GM12874 (cell line): ENCODE results near the gene SHISA6.

ENCODE experiments used
- CTCF ChIP-seq: IDR thresholded peaks from 2 replicates; pipeline ENCODE4 v1.5.1; 2011; ENCODE audit warnings: low read depth, mild to moderate bottlenecking, control low read depth, low read length, moderate library complexity; ENCODE audit not compliant: insufficient read depth

Gene SHISA6

DNA sequence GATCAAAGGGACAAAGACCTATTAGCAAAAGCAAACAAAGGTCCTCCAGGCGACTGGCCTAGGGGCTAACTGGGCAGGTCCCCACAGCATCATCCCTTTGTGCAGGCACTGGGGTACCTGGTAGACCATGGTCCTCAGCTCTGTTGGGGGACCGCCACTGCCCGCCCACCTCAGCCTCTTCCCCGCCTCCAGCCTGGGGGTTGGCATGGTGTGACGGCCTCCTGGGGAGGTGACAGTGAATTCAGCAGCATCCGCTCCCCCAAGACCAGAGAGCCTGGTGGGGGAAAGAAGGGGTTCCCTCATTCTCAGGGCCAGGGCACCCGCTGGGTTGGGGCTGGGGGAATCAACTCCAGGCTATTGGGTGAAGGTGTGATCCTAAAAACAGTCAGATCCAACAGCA is 318.6 kb downstream of the SHISA6 start:
- no peak for TF ChIP-seq CTCF

- TF ChIP-seq CTCF, result no peak
Measured at GRCh38 chr17:11561281-11561680, 320.3 kb downstream of the SHISA6 start.

- no peak for TF ChIP-seq CTCF
Measured at GRCh38 chr17:11561702-11562101, 320.7 kb downstream of the SHISA6 start.

- TF ChIP-seq CTCF, result no peak
Measured at GRCh38 chr17:11564589-11565380, 323.8 kb downstream of the SHISA6 start.

- TF ChIP-seq CTCF, result no peak
Measured at GRCh38 chr17:11565591-11565990, 324.6 kb downstream of the SHISA6 start.

DNA sequence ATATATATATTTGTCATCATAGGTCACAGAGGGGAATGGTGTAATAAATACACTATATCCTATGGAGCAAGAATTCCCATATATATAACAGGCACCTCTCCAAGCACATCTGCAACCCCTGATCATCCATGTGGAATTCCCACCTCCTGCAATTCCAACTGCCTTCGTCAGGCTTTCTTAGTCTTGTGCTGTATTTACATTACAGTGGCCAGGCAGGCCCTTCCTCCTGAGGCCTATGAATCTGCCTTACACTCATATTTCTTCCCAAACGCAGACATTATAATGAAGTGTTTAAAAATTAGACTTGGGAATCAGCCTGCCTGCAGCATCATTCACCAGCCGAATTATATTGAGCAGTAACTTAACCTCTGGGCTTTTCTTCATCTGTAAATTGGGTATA is 338.0 kb downstream of the SHISA6 start:
- TF ChIP-seq CTCF, result no peak

DNA sequence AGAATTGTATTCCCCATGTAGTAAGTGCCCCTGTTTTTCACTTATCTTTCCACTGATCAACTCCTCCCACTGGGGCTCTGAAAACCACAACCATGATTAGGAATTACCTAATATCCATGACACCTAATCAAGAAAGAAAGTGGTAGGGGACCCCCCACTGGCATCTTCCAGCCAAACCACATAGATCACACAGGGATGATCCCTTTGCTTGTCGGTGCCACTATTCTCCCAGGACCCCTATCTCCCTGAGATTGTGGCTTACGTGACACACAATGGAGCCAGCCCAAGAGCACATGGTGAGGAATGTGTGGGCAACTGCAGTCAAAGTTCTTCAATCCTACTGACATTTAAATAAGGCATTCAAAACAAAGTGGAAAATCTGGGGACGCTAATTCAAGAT is 339.7 kb downstream of the SHISA6 start:
- TF ChIP-seq CTCF, result no peak
